Body of pancreas (tissue), 4 donors: ENCODE measurements around the gene FOLR2.

Source experiments
- POLR2A ChIP-seq, 3 donors: fragments of 450-650 bp; IDR thresholded peaks; one replicate each; pipeline ENCODE4 v1.6.1; 2016; ENCODE audit warnings: antibody characterized with exemption in 3 of 3, mild to moderate bottlenecking in 2 of 3
- TF ChIP-seq, protein P1 (sequence below), 7 experiments: fragments of 450-650 bp in 4 of 7; fragments of 200-600 bp in 3 of 7; sonication (generic) in 3 of 7; IDR thresholded peaks; one replicate each; pipeline ENCODE4 v1.5.1; 2016 to 2019; ENCODE audit warnings: antibody characterized with exemption in 7 of 7

DNA sequence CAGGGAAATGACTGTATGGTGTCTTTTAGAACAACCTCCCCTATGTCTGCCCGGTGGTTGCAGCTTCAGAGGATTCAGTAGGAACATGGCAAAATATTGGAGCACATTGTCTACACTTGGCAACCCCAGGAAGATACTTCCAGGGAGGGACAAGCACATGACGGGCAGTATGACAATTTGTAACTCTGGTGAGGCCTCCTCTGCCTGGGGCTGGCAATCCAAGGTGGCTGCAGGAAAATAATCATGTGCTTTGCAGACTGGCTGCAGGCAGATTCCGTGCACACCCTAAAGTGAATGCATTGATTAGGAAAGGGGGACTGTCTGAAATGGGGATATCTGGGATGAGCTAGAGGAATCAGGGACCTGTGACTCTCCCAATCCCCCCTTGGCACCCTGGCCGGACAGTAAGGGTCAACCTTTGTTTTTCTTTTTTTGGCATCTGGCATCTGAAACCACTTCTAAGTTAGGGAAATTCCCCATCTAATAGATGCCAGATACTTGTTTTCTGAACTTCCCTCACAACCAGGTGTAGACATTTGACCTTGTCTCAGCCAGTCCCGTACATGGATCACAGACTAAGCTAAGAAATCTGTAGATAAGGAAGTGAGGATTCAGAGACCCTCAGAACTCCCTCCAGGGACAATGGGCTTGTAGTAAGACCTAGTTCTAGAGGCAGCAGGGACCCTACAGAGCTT lies 37.9 kb downstream of the FOLR2 start:
- TF ChIP-seq, protein P1, sequence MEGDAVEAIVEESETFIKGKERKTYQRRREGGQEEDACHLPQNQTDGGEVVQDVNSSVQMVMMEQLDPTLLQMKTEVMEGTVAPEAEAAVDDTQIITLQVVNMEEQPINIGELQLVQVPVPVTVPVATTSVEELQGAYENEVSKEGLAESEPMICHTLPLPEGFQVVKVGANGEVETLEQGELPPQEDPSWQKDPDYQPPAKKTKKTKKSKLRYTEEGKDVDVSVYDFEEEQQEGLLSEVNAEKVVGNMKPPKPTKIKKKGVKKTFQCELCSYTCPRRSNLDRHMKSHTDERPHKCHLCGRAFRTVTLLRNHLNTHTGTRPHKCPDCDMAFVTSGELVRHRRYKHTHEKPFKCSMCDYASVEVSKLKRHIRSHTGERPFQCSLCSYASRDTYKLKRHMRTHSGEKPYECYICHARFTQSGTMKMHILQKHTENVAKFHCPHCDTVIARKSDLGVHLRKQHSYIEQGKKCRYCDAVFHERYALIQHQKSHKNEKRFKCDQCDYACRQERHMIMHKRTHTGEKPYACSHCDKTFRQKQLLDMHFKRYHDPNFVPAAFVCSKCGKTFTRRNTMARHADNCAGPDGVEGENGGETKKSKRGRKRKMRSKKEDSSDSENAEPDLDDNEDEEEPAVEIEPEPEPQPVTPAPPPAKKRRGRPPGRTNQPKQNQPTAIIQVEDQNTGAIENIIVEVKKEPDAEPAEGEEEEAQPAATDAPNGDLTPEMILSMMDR (IDR thresholded peaks at IDR 0.05): no peak
- no peak for TF ChIP-seq POLR2A (IDR thresholded peaks at IDR 0.05)
